Naive B cell (primary cell): ENCODE results near the gene MEIOB. TPM values are rescaled to one million over a fixed set of nuclear protein-coding genes. Genes with fewer than 3 reads are reported as not detected.
A peak's percentile ranks its signal among the peaks of the same experiment; 100 is the strongest.
"Not testable (repeated sequence)": the region's sequence is repeated elsewhere in the genome, so short reads cannot be mapped to it uniquely, and the experiment has no call there.

Source experiments
- ATAC-seq, 2 donors: fragments of 150-1000 bp; cut with Tn5 transposase; 2 replicates each; pipeline ENCODE4 v1.10.0; 2021; ENCODE audit warnings: low read depth in 2 of 2, mild to moderate bottlenecking in 2 of 2, moderate library complexity in 2 of 2
- DNase-seq: peaks from one replicate; pipeline ENCODE4 v3.0.0; 2022
- H3K27ac Mint-ChIP-seq, 6 donors: one replicate each; pipeline ENCODE4 v1.8.0; 2020 to 2022; ENCODE audit warnings: mild to moderate bottlenecking in 6 of 6, mixed read lengths in 6 of 6, moderate library complexity in 5 of 6, inconsistent platforms in 2 of 6
- H3K27me3 Mint-ChIP-seq, 3 donors: one replicate each; pipeline ENCODE4 v1.8.0; 2021 to 2022; ENCODE audit warnings: mixed read lengths in 3 of 3, mild to moderate bottlenecking in 1 of 3
- H3K36me3 Mint-ChIP-seq, 2 donors: one replicate each; pipeline ENCODE4 v1.8.0; 2020 to 2022; ENCODE audit warnings: mixed read lengths in 2 of 2, inconsistent platforms in 1 of 2, mild to moderate bottlenecking in 1 of 2
- H3K4me1 Mint-ChIP-seq, 3 donors: one replicate each; pipeline ENCODE4 v1.8.0; 2020 to 2022; ENCODE audit warnings: mixed read lengths in 3 of 3, inconsistent platforms in 1 of 3, mild to moderate bottlenecking in 1 of 3, moderate library complexity in 1 of 3
- H3K4me3 Mint-ChIP-seq, 8 donors: one replicate each; pipeline ENCODE4 v1.8.0; 2020 to 2022; ENCODE audit warnings: mild to moderate bottlenecking in 8 of 8, mixed read lengths in 8 of 8, moderate library complexity in 8 of 8, inconsistent platforms in 2 of 8
- H3K9me3 Mint-ChIP-seq, 7 donors: one replicate each; pipeline ENCODE4 v1.8.0; 2020 to 2022; ENCODE audit warnings: mixed read lengths in 7 of 7, mild to moderate bottlenecking in 5 of 7, inconsistent platforms in 2 of 7, moderate library complexity in 1 of 7
- polyA plus RNA-seq, 6 donors: library from polyadenylated mRNA; unstranded; fragments of 300-500 nt; fragmentation: Illumina TruSeq; gene quantifications; one replicate each; pipeline ENCODE4 v1.2.3, GENCODE V29; 2021; ENCODE audit warnings: low read depth in 6 of 6

Gene MEIOB
- polyA plus RNA-seq, 6 donors from 2014 or later, result not detected

GRCh38 chr16:1902547-1903219 lies 30.7 kb upstream of the MEIOB start:
- no peaks in the 10 kb centered on the region for H3K9me3 Mint-ChIP-seq
- ATAC-seq (no peak), DNase-seq (no peak)
- peaks cover 3 to 34% (median 6%) of the 10 kb centered on the region in 3 donors for H3K27me3 Mint-ChIP-seq
- H3K27ac Mint-ChIP-seq, result no peak overlapping the region
- H3K36me3 Mint-ChIP-seq, result no peaks in the 10 kb centered on the region
- H3K4me1 Mint-ChIP-seq, result peaks cover 0 to 4% (median 0%) of the 10 kb centered on the region in 3 donors
- no peak overlapping the region for H3K4me3 Mint-ChIP-seq

GRCh38 chr16:1900452-1900774 lies 28.4 kb upstream of the MEIOB start:
- DNase-seq, result no peak
- no peak for ATAC-seq
- Mint-ChIP-seq H3K4me1 (peaks cover 0 to 4% (median 0%) of the 10 kb centered on the region in 3 donors), H3K4me3 (no peak overlapping the region), H3K27me3 (peaks cover 0 to 35% (median 0%) of the 10 kb centered on the region in 3 donors), H3K27ac (no peak overlapping the region), H3K9me3 (no peaks in the 10 kb centered on the region), H3K36me3 (no peaks in the 10 kb centered on the region)

GRCh38 chr16:1899641-1900451 lies 27.9 kb upstream of the MEIOB start:
- no peak for ATAC-seq
- H3K9me3 Mint-ChIP-seq, result no peaks in the 10 kb centered on the region

GRCh38 chr16:1897692-1898091 lies 25.7 kb upstream of the MEIOB start:
- not testable (repeated sequence) for H3K4me3 Mint-ChIP-seq, H3K4me1 Mint-ChIP-seq, ATAC-seq, DNase-seq, H3K36me3 Mint-ChIP-seq, H3K9me3 Mint-ChIP-seq
- Mint-ChIP-seq H3K27me3 (peaks cover 0 to 30% (median 8%) of the 10 kb centered on the region in 3 donors), H3K27ac (peak overlapping the region in 1 of 6 donors; percentile 10)

More at GRCh38 chr16:1899641-1900451, 27.9 kb upstream of the MEIOB start:
- Mint-ChIP-seq H3K27ac (peak overlapping the region in 1 of 6 donors; percentile 10), H3K4me1 (peaks cover 0 to 4% (median 0%) of the 10 kb centered on the region in 3 donors), H3K27me3 (peaks cover 0 to 37% (median 0%) of the 10 kb centered on the region in 3 donors), H3K4me3 (no peak overlapping the region), H3K36me3 (no peaks in the 10 kb centered on the region)
- no peak for DNase-seq

GRCh38 chr16:1895949-1896675 lies 24.1 kb upstream of the MEIOB start:
- Mint-ChIP-seq H3K27me3 (peaks cover 0 to 28% (median 8%) of the 10 kb centered on the region in 3 donors), H3K9me3 (no peaks in the 10 kb centered on the region), H3K4me1 (no peaks in the 10 kb centered on the region), H3K27ac (no peak overlapping the region), H3K4me3 (no peak overlapping the region), H3K36me3 (no peaks in the 10 kb centered on the region)
- no peak for ATAC-seq
- DNase-seq, result no peak

- Mint-ChIP-seq H3K27me3 (peaks cover 7 to 37% (median 16%) of the 10 kb centered on the region in 3 donors), H3K36me3 (no peaks in the 10 kb centered on the region), H3K27ac (no peak overlapping the region), H3K4me3 (no peak overlapping the region), H3K4me1 (no peaks in the 10 kb centered on the region), H3K9me3 (no peaks in the 10 kb centered on the region)
- ATAC-seq (no peak), DNase-seq (no peak)
These were observed 23.1 kb upstream of the MEIOB start for GRCh38 chr16:1895068-1895467.

GRCh38 chr16:1890708-1891050 lies 18.7 kb upstream of the MEIOB start:
- Mint-ChIP-seq H3K9me3 (no peaks in the 10 kb centered on the region), H3K36me3 (no peaks in the 10 kb centered on the region), H3K27ac (no peak overlapping the region), H3K4me1 (no peaks in the 10 kb centered on the region), H3K4me3 (peak overlapping the region in 1 of 8 donors; percentile 1), H3K27me3 (peaks cover 9 to 38% (median 25%) of the 10 kb centered on the region in 3 donors)
- ATAC-seq, result no peak
- DNase-seq, result no peak

GRCh38 chr16:1890024-1890707 lies 18.2 kb upstream of the MEIOB start:
- Mint-ChIP-seq H3K4me1 (no peaks in the 10 kb centered on the region), H3K36me3 (no peaks in the 10 kb centered on the region), H3K9me3 (no peaks in the 10 kb centered on the region), H3K27ac (no peak overlapping the region), H3K27me3 (peaks cover 11 to 36% (median 25%) of the 10 kb centered on the region in 3 donors), H3K4me3 (no peak overlapping the region)
- no peak for DNase-seq
- no peak for ATAC-seq

GRCh38 chr16:1887711-1888354 lies 15.9 kb upstream of the MEIOB start:
- Mint-ChIP-seq H3K4me3 (no peak overlapping the region), H3K4me1 (no peaks in the 10 kb centered on the region), H3K9me3 (no peaks in the 10 kb centered on the region), H3K27ac (no peak overlapping the region), H3K36me3 (no peaks in the 10 kb centered on the region), H3K27me3 (peaks cover 15 to 34% (median 26%) of the 10 kb centered on the region in 3 donors)
- ATAC-seq, result no peak
- DNase-seq, result no peak

- DNase-seq (no peak), ATAC-seq (no peak)
- H3K9me3 Mint-ChIP-seq, result no peaks in the 10 kb centered on the region
- H3K4me1 Mint-ChIP-seq, result no peaks in the 10 kb centered on the region
- H3K4me3 Mint-ChIP-seq, result no peak overlapping the region
- H3K36me3 Mint-ChIP-seq, result no peaks in the 10 kb centered on the region
- H3K27ac Mint-ChIP-seq, result no peak overlapping the region
- peaks cover 6 to 22% (median 16%) of the 10 kb centered on the region in 3 donors for H3K27me3 Mint-ChIP-seq
These were observed 12.9 kb upstream of the MEIOB start for GRCh38 chr16:1884889-1885288.

- DNase-seq (no peak), ATAC-seq (no peak)
- no peaks in the 10 kb centered on the region for H3K4me1 Mint-ChIP-seq
- H3K36me3 Mint-ChIP-seq, result no peaks in the 10 kb centered on the region
- peaks cover 6 to 17% (median 14%) of the 10 kb centered on the region in 3 donors for H3K27me3 Mint-ChIP-seq
- no peaks in the 10 kb centered on the region for H3K9me3 Mint-ChIP-seq
- H3K27ac Mint-ChIP-seq, result no peak overlapping the region
- H3K4me3 Mint-ChIP-seq, result no peak overlapping the region
These were observed 12.3 kb upstream of the MEIOB start for GRCh38 chr16:1884155-1884760.

- H3K27me3 Mint-ChIP-seq, result peaks cover 18 to 29% (median 29%) of the 10 kb centered on the region in 3 donors
- H3K4me1 Mint-ChIP-seq, DNase-seq, H3K4me3 Mint-ChIP-seq, H3K9me3 Mint-ChIP-seq, H3K27ac Mint-ChIP-seq, H3K36me3 Mint-ChIP-seq, ATAC-seq: not testable (repeated sequence)
These were observed 9.2 kb upstream of the MEIOB start for GRCh38 chr16:1881172-1881571.
